ENCODE results near the gene TMEM169.

The TMEM169 gene, protein sequence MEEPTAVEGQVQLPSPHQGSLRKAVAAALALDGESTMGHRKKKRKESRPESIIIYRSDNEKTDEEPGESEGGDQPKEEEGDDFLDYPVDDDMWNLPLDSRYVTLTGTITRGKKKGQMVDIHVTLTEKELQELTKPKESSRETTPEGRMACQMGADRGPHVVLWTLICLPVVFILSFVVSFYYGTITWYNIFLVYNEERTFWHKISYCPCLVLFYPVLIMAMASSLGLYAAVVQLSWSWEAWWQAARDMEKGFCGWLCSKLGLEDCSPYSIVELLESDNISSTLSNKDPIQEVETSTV

DNA sequence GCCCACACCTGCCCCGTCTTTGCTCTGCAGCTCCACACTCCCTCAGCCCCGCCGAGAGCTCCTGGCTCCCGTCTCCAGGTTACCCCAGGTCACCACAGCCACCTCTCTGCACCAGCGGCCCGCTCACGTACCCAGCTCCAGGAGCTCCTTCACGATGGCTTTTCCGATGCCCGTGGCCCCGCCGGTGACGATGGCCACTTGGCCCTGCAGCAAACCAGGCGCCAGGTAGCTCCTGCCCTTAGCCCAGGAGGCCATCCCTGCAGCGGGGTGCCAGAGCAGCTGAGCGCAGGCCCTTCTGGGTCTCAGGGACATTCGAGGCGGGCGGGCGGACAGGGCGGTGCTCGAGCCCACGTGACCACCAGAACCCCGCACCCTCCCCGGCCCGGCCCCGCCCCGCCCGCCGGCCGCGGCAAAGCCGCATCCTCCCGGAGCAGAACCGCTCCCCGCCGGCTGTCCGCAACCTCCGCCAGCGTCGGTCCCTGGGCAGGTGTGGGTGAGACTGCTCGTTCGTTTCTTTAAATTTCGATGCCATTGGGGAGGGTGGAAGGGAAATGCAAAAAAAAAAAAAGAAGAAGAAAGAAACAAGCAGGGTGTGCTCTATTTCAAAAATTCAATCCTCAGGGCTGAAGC lies at the start of gene TMEM169, which contains the start of gene PECR:
TSS of gene TMEM169 (plus strand) at position 433 of the 630 bp plus-strand sequence. CDS start 14,045 bp downstream, outside the sequence.
TSS of gene PECR (minus strand) at position 323 of the 630 bp plus-strand sequence. CDS start at position 255, 68 bp downstream.
- no peak for DNase-seq (ENCODE audit: low read depth, low spot score)

DNA sequence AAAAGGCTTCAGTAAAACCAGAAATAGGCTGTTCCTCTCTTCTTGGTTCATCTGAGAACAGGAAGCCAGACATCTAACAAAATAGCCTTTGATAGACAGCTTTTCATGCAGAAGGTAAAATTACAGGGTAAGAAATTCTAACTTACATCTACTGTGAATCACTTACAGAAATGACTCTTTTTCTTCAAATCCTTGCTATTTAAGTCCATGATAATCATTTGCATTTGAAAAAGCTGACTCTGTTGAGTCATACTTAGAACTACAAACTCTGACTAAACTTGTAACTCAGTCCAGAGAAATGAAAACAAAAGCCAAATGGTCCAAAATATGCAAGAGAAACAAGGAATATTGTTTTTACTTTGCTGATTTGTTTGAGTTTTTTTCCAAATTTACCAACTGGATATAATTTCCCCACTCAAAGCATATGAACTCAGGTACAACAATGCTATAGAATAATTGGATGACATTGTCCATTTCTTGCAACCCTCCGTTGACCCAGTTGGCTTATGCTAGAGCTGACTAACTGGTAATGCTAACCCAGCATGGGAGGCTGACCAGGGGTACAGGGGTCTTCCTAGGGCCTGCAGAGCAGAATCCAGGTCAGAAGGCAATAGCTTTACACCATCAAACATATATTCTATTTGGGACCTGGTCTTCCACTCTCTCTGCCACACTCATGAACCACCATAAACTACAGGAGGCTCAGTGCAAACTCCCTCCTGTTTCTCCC lies 49.6 kb upstream of the TMEM169 start:
- DNase-seq (ENCODE audit: low read depth, low spot score), result peak; percentile 60

DNA sequence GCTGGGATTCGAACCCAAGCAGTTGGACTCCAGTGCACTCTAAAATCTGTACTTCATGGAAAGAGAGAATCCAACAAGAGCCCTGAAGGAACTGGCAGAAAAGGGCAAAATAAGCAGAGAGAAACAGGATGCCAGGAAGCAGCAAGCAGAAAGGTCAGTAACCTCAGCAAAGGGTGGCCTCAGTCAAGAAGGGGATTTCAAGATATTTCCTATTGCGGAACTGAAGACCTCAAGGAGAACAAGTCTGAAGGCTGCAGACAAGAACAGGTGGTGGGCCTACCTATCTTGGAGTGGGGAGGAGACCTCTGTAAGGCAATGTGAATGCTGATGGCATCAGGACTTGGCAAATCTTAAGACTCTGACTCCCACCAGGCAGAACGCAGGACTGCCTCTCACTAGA lies 48.3 kb upstream of the TMEM169 start:
- DNase-seq (ENCODE audit: low read depth, low spot score), result no peak

DNA sequence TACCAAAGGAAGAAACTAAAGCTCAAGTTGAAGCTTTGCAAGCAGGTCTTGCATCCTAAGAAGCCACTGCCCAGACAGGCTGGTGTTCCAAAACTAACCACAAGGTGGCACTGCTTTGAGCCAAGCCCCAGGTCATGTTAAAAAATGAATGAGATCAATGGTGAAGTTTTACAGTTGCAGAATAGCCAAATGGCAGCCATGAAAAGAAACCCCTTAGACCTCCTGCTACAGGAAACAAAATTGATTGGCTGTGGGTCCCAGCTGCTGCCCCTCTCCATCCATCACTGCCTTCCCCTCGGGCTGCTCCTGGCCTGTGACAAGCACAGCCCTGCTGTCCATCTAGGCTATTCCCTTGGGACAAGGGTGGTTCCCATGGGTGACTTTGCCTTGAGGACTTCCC lies 47.7 kb upstream of the TMEM169 start:
- peak; percentile 42 for DNase-seq (ENCODE audit: low read depth, low spot score)

- DNase-seq (ENCODE audit: low read depth, low spot score), result no peak
Observed at GRCh38 chr2:216039918-216040317, 41.8 kb upstream of the TMEM169 start.

GRCh38 chr2:216041438-216041837 lies 40.3 kb upstream of the TMEM169 start:
- DNase-seq (ENCODE audit: low read depth, low spot score), result no peak

GRCh38 chr2:216043949-216044348 lies 37.8 kb upstream of the TMEM169 start:
- no peak for DNase-seq (ENCODE audit: low read depth, low spot score)

- DNase-seq (ENCODE audit: low read depth, low spot score), result no peak
Observed at GRCh38 chr2:216044883-216045486, 36.7 kb upstream of the TMEM169 start.

DNA sequence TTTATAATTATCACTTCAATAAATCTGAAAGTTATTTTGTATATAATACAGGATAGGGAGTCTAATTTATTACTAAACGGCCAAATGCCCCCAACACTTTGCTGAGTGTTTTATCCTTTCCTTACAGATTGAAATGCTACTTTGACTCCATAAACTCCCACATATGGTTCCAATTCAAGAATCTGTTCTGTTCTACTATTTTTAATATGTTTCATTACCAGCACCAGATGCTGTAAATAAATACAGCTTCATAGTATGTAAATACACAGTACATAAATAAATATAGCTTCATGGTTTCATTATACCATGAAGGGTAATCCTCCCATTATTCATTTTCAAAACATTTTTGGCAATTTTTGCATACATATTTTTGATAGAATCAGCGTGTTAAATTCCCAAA lies 34.3 kb upstream of the TMEM169 start:
- DNase-seq (ENCODE audit: low read depth, low spot score), result no peak

GRCh38 chr2:216049452-216049851 lies 32.3 kb upstream of the TMEM169 start:
- DNase-seq (ENCODE audit: low read depth, low spot score), result no peak

DNA sequence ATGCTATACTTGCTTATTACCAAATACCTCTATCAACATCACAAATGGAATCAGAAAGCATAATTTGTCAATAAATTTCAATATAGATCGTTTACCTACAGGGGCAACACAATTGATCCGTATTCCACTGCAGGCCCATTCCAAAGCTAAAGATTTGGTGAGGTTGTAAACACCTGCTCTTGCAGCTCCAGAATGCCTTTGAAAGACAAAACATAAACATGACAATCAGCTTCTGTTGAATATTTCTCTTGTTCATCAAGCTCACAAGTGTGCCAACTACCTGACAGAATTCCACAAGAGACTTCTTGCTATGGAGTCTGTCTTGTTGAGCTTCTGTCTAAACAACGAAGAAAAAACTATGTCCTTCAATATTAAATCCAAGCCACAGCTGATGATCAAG lies 30.4 kb upstream of the TMEM169 start:
- no peak for DNase-seq (ENCODE audit: low read depth, low spot score)

DNA sequence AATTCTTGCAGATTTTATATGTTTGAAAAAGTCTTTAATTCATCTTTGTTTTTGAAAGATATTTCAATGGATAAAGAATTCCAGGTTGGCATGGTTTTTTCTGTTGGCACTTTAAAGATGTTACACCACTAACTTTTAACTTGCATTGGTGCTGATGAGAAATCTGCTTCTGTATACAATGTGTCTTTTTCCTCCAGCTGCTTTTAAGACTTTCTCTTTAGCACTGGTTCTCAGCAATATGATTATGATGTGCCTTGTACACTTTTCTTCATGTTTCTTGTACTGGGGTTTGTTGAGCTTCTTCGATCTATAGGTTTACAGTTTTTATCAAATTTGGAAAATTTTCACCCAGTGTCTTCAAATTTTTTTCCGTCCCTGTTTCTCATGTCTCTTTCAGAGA lies 29.3 kb upstream of the TMEM169 start:
- no peak for DNase-seq (ENCODE audit: low read depth, low spot score)

- no peak for DNase-seq (ENCODE audit: low read depth, low spot score)
Observed at GRCh38 chr2:216055680-216056079, 26.0 kb upstream of the TMEM169 start.

- no peak for DNase-seq (ENCODE audit: low read depth, low spot score)
Observed at GRCh38 chr2:216056739-216057138, 25.0 kb upstream of the TMEM169 start.

DNA sequence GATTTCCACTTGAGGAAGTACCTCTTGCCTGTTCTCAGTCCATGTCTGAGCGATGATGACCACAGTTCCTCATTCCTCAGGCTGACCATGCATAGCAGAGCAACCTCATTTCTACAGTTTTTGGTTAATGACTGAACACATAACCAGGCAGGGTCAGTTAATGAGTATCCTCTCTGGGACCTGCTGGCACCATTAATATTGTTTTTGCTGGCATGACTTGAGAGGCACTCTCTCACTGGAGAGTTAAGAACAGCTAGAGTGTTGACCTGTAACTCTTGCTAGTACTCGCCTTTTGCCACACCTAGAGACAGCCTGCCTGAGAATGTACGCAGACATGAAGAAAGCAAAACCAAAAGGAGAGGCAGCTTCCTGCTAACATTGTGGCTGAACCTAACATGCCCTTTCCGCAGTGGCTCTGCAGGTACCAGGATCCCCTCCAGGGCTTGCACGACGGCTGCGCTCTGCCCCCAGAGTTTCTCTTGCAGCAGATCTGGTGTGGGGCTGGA lies 24.0 kb upstream of the TMEM169 start:
- no peak for DNase-seq (ENCODE audit: low read depth, low spot score)

DNA sequence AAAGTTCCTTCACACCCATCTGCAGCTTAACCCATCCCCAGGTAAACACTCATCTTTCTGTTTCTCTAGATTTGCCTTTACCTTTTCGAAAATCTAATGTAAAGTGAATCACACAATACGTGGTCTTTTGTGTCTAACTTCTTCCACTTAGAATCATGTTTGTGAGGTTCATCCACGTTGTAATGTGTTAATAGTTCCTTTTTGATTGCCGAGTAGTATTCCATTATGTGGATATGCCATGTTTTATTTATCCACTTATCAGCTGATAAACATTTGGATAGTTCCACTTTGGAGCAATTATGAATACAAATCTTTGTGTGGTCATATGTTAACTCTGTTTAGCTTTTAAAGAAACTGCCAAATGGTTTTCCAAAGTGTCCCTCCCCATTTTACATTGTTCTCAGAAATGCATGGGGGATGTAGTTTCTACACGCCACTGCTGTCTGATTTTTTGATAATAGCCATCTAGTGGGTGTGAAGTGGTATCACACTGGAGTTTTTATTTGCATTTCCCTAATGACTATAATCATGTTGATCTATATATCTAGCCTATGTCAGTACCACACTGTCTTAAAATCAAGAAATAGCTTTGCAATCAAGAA lies 22.4 kb upstream of the TMEM169 start:
- no peak for DNase-seq (ENCODE audit: low read depth, low spot score)

GRCh38 chr2:216064014-216064630 lies 17.6 kb upstream of the TMEM169 start:
- DNase-seq (ENCODE audit: low read depth, low spot score), result no peak

DNA sequence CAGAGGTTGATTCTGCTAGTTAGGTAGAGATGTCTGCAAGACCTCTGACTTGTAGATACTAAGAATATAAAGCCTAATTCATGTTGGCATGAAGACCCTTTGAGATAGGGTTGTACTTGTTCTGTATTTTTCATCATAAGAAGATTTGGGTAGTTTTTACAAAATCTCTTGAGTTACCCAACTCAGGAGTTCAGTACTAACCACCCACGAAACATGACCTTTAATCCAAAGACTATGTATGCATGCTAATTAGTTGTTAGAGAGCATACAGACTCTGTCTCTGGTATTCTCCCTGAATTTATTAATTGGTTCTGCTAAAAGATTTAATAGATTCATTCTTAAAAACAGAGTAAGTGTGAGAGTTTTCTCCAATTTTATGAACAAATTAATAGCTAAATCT lies 17.1 kb upstream of the TMEM169 start:
- DNase-seq (ENCODE audit: low read depth, low spot score), result no peak

DNA sequence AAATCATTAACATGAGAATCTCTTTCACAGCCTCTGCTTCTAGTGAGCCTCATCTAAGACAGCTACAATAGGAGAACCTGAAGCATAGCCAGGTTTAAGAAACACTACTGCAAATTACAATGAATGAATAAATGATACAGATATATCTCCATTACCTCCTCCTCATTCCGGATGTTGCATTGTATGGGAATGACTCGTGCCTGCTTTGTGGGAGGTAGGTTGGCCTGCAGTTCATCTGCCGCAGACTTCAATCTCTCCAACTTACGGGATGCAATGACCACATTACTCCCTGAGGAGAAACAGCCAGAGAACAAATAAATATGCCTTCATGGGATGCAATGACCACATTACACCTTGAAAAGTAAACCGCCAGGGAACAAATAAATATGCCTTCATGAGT lies 15.5 kb upstream of the TMEM169 start:
- peak; percentile 78 for DNase-seq (ENCODE audit: low read depth, low spot score)

GRCh38 chr2:216069028-216069427 lies 12.7 kb upstream of the TMEM169 start:
- no peak for DNase-seq (ENCODE audit: low read depth, low spot score)

DNA sequence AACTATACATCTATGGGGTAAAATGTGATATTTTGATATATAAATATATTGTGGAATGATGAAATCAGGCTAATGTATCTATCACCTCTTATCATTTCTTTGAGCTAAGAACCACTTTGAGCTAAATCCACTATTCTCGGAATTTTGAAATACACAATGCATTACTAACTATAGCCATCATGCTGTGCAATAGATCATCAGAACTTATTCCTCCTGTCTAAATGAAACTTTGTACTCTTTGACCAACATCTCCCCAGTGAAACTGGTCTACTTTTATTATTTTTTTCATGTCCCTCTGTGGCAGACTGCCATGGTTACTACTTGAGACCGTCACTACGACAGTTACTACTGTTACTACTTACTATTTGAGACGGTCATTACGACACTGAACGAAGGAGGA lies 11.5 kb upstream of the TMEM169 start:
- DNase-seq (ENCODE audit: low read depth, low spot score), result no peak

Data from brain pericyte (primary cell).